ENCODE results near the gene MRPL2. TPM values are rescaled to one million over a fixed set of nuclear protein-coding genes. Genes with fewer than 3 reads are reported as not detected.

MRPL2 gene
- total and polyA plus RNA-seq, 8 donors: 35.2 to 48.0 (median 40.5) TPM

GRCh38 chr6:43040542-43041257 is 18.5 kb downstream of the MRPL2 start:
- no peaks in the 10 kb centered on the region for H3K27me3 ChIP-seq
- no peaks in the 10 kb centered on the region for H3K4me1 ChIP-seq
- no peak for TF ChIP-seq CTCF (IDR thresholded peaks at IDR 0.05)
- ATAC-seq (no peak), DNase-seq (no peak)
- H3K4me3 ChIP-seq: no peak overlapping the region
- no peak overlapping the region for H3K27ac ChIP-seq
- no peaks in the 10 kb centered on the region for H3K9me3 ChIP-seq
- intact Hi-C loops (cut with DNase I): no loop called here
- peaks cover 0 to 94% of the 10 kb centered on the region in 2 donors for H3K36me3 ChIP-seq

- no peaks in the 10 kb centered on the region for H3K4me1 ChIP-seq
- peaks cover 0 to 95% of the 10 kb centered on the region in 2 donors for H3K36me3 ChIP-seq
- no peaks in the 10 kb centered on the region for H3K27me3 ChIP-seq
- H3K4me3 ChIP-seq: no peak overlapping the region
- DNase-seq (no peak), ATAC-seq (no peak)
- intact Hi-C loops (cut with DNase I): no loop called here
- no peak overlapping the region for H3K27ac ChIP-seq
- no peak for TF ChIP-seq CTCF (IDR thresholded peaks at IDR 0.05)
- no peaks in the 10 kb centered on the region for H3K9me3 ChIP-seq
Measured at GRCh38 chr6:43038727-43039126, 20.5 kb downstream of the MRPL2 start.

- H3K4me3 ChIP-seq: no peak overlapping the region
- no peak overlapping the region for H3K27ac ChIP-seq
- DNase-seq: no peak
- intact Hi-C loops (cut with DNase I): no loop called here
- H3K27me3 ChIP-seq: no peaks in the 10 kb centered on the region
- no peak for TF ChIP-seq CTCF (IDR thresholded peaks at IDR 0.05)
- no peaks in the 10 kb centered on the region for H3K4me1 ChIP-seq
- no peak for ATAC-seq
- H3K9me3 ChIP-seq: no peaks in the 10 kb centered on the region
- H3K36me3 ChIP-seq: peaks cover 0 to 95% of the 10 kb centered on the region in 2 donors
Measured at GRCh38 chr6:43037706-43038105, 21.5 kb downstream of the MRPL2 start.

- no peak for ATAC-seq
- no peak for TF ChIP-seq CTCF (IDR thresholded peaks at IDR 0.05)
Measured at GRCh38 chr6:43037197-43037596, 22.0 kb downstream of the MRPL2 start.

GRCh38 chr6:43036712-43037111 is 22.5 kb downstream of the MRPL2 start:
- no peak for TF ChIP-seq CTCF (IDR thresholded peaks at IDR 0.05)
- Histone ChIP-seq H3K4me1 (no peaks in the 10 kb centered on the region), H3K9me3 (no peaks in the 10 kb centered on the region), H3K27me3 (no peaks in the 10 kb centered on the region), H3K27ac (no peak overlapping the region), H3K36me3 (peaks cover 0 to 97% of the 10 kb centered on the region in 2 donors), H3K4me3 (no peak overlapping the region)
- intact Hi-C loops (cut with DNase I): no loop called here
- no peak for DNase-seq
- ATAC-seq: no peak

More at GRCh38 chr6:43037197-43037596, 22.0 kb downstream of the MRPL2 start:
- Histone ChIP-seq H3K27ac (no peak overlapping the region), H3K4me1 (no peaks in the 10 kb centered on the region), H3K27me3 (no peaks in the 10 kb centered on the region), H3K36me3 (peaks cover 0 to 95% of the 10 kb centered on the region in 2 donors), H3K9me3 (no peaks in the 10 kb centered on the region), H3K4me3 (no peak overlapping the region)
- DNase-seq: no peak
- intact Hi-C loops (cut with DNase I): no loop called here

All from left lung (tissue), 10 donors.